Measurements from ENCODE around the gene EMP3. TPM values are rescaled to one million over a fixed set of nuclear protein-coding genes. Genes with fewer than 3 reads are reported as not detected.

EMP3 gene
- total and polyA plus RNA-seq, 2 of the 13 experiments (the other 11 are each of a cell fraction or from before 2014, with no cell fraction given) = 2.2 to 7.8 TPM

DNA sequence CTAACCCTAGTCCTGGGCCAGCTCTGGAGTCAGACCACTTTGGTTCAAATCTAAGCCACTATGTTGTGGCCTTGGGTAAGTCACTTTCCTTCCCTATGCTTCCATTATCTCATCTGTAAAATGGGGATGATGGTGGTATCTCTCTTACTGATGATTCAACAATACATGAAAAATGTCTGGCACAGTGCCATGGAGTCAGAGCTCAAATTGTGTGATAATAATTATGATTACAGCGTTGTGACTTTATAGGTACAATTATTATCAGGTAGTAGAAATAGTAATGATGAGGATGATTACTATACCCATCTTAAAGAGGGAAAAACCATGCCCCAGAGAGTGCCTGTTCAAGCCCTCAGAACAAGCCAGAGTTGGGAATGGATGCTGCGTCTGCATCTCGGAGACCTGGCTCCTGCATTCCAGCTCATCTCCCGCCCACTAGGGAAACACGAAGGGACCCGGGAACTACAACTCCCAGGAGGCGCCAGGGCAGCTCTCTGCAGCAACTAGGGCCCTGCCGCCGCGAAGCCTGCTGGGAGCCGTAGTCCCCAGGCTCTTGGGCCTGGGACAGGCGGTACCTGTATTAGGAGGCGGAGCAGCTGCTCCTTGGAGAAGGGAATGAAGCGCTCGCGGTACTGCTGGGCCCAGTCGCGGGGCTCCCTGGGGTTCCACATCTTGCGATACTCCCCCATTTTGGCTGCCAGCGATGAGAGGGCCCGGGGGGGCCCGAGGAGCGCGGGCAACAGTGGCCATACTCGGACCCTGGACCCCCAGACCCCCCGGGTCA, 37.6 kb downstream of the EMP3 start (continued):
- TF ChIP-seq ZNF12 (CRISPR knock-in tag; IDR thresholded peaks at IDR 0.05) (no peak), CEBPZ (IDR thresholded peaks at IDR 0.05; ENCODE audit: low read length) (no peak), SP1 (IDR thresholded peaks at IDR 0.05) (no peak), SP1 (CRISPR knock-in tag; IDR thresholded peaks at IDR 0.05) (peak; percentile 50; the same call in 1 of the 2 replicates), ZNF891 (CRISPR knock-in tag; IDR thresholded peaks at IDR 0.05) (no peak), POGZ (CRISPR knock-in tag; IDR thresholded peaks at IDR 0.05) (no peak), ZHX2 (IDR thresholded peaks at IDR 0.05; ENCODE audit: low read depth) (no peak), ZHX2 (CRISPR knock-in tag; IDR thresholded peaks at IDR 0.05; ENCODE audit: borderline replicate concordance) (no peak), SMYD3 (CRISPR knock-in tag; IDR thresholded peaks at IDR 0.05) (no peak), ZNF10 (CRISPR knock-in tag; IDR thresholded peaks at IDR 0.05; ENCODE audit: borderline replicate concordance, low read depth) (no peak), TFDP1 (CRISPR knock-in tag; IDR thresholded peaks at IDR 0.05; ENCODE audit: borderline replicate concordance) (peak; percentile 16; the same call in 1 of the 2 replicates), ZBTB14 (CRISPR knock-in tag; IDR thresholded peaks at IDR 0.05) (no peak), STAG1 (CRISPR knock-in tag; IDR thresholded peaks at IDR 0.05) (no peak), ISX (CRISPR knock-in tag; conservative IDR thresholded peaks at IDR 0.05) (no peak)
- TF ChIP-seq, protein P1, sequence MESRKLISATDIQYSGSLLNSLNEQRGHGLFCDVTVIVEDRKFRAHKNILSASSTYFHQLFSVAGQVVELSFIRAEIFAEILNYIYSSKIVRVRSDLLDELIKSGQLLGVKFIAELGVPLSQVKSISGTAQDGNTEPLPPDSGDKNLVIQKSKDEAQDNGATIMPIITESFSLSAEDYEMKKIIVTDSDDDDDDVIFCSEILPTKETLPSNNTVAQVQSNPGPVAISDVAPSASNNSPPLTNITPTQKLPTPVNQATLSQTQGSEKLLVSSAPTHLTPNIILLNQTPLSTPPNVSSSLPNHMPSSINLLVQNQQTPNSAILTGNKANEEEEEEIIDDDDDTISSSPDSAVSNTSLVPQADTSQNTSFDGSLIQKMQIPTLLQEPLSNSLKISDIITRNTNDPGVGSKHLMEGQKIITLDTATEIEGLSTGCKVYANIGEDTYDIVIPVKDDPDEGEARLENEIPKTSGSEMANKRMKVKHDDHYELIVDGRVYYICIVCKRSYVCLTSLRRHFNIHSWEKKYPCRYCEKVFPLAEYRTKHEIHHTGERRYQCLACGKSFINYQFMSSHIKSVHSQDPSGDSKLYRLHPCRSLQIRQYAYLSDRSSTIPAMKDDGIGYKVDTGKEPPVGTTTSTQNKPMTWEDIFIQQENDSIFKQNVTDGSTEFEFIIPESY (CRISPR knock-in tag; IDR thresholded peaks at IDR 0.05) = no peak
